GM12878 (cell line): ENCODE measurements around the gene HSPA2. TPM values are rescaled to one million over a fixed set of nuclear protein-coding genes. Genes with fewer than 3 reads are reported as not detected.
A peak's percentile ranks its signal among the peaks of the same experiment; 100 is the strongest.

Experiments used
- BHLHE40 ChIP-seq, 2 experiments: fragments of 450-650 bp in 1 of 2; IDR thresholded peaks; 2 replicates each; pipeline ENCODE4 v1.6.1; 2011 to 2017; ENCODE audit warnings: low read depth in 2 of 2, borderline replicate concordance in 1 of 2, improper control_type of control experiment in 1 of 2, low read length in 1 of 2, mild to moderate bottlenecking in 1 of 2
- CUX1 ChIP-seq: IDR thresholded peaks from 2 replicates; pipeline ENCODE4 v1.6.1; 2012; ENCODE audit warnings: improper control_type of control experiment, low read depth, low read length; ENCODE audit not compliant: insufficient replicate concordance
- E2F4 ChIP-seq: IDR thresholded peaks from 2 replicates; pipeline ENCODE4 v1.6.1; 2012; ENCODE audit warnings: low read depth, low read length, improper control_type of control experiment
- EGR1 ChIP-seq, 2 experiments: IDR thresholded peaks; 1 replicate in 1 of 2; 2 replicates in 1 of 2; pipeline ENCODE4 v1.6.1; 2011 to 2012; ENCODE audit warnings: low read depth in 2 of 2, low read length in 2 of 2, borderline replicate concordance in 1 of 2, mild to moderate bottlenecking in 1 of 2, moderate library complexity in 1 of 2
- EP300 ChIP-seq, 2 experiments: fragments of 150-350 bp in 1 of 2; IDR thresholded peaks; 2 replicates each; pipeline ENCODE4 v1.6.1; 2011 to 2012; ENCODE audit warnings: low read depth in 2 of 2, low read length in 2 of 2, borderline replicate concordance in 1 of 2, improper control_type of control experiment in 1 of 2, inconsistent platforms in 1 of 2; ENCODE audit not compliant: control insufficient read depth in 1 of 2
- JUND ChIP-seq: IDR thresholded peaks from 2 replicates; pipeline ENCODE4 v1.6.1; 2012; ENCODE audit warnings: low read depth, mild to moderate bottlenecking, low read length, improper control_type of control experiment, moderate library complexity
- PML ChIP-seq: IDR thresholded peaks from 2 replicates; pipeline ENCODE4 v1.6.1; 2012; ENCODE audit warnings: low read length, inconsistent platforms
- RB1 ChIP-seq: fragments of 450-650 bp; formaldehyde crosslinking; IDR thresholded peaks from 2 replicates; pipeline ENCODE4 v1.6.1; 2017; ENCODE audit warnings: mild to moderate bottlenecking, borderline replicate concordance
- STAT1 ChIP-seq: fragments of 450-650 bp; conservative IDR thresholded peaks from 2 replicates; pipeline ENCODE4 v1.6.1; 2014; ENCODE audit warnings: antibody characterized with exemption, mild to moderate bottlenecking
- TBL1XR1 ChIP-seq: IDR thresholded peaks from 2 replicates; pipeline ENCODE4 v1.6.1; 2012; ENCODE audit warnings: low read depth, low read length, improper control_type of control experiment
- TCF12 ChIP-seq: IDR thresholded peaks from 2 replicates; pipeline ENCODE4 v1.6.1; 2011; ENCODE audit warnings: low read depth, mild to moderate bottlenecking, low read length
- ZNF207 ChIP-seq: fragments of 450-650 bp; IDR thresholded peaks from 2 replicates; pipeline ENCODE4 v1.6.1; 2014; ENCODE audit warnings: antibody characterized with exemption, mild to moderate bottlenecking, borderline replicate concordance
- ZNF384 ChIP-seq: IDR thresholded peaks from 2 replicates; pipeline ENCODE4 v1.6.1; 2012; ENCODE audit warnings: low read depth, mild to moderate bottlenecking, low read length, improper control_type of control experiment, borderline replicate concordance
- polyA plus RNA-seq, 11 experiments: library from polyadenylated mRNA; depleted of rRNA in 4 of 11; unstranded in 6 of 11; stranded (reverse) in 5 of 11; fragments of >200 nt; fragmentation: Nextera tagmentation in 4 of 11; fragmentation: Illumina TruSeq in 1 of 11; extraction: Ambion mirVana in 4 of 11; extraction: Trizol in 1 of 11; gene quantifications; 1 replicate in 1 of 11; 2 replicates in 10 of 11; pipeline versions ENCODE4 v1.2.1 to v1.2.3, GENCODE V29; 2011 to 2016; ENCODE audit warnings: inconsistent platforms in 2 of 11, missing spikeins in 2 of 11, low read depth in 1 of 11
- total RNA-seq, 4 experiments: library from RNA; depleted of rRNA in 3 of 4; stranded (reverse); fragments of >200 nt in 3 of 4; fragmentation: Illumina TruSeq in 1 of 4; extraction: Trizol in 1 of 4; gene quantifications; 2 replicates each; pipeline versions ENCODE4 v1.2.1 to v1.2.3, GENCODE V29; 2013 to 2021
- TF ChIP-seq, protein P1 (sequence below): fragments of 450-650 bp; IDR thresholded peaks from 2 replicates; pipeline ENCODE4 v1.6.1; 2014; ENCODE audit warnings: mild to moderate bottlenecking
- TF ChIP-seq, protein P2 (sequence below): fragments of 450-650 bp; IDR thresholded peaks from 2 replicates; pipeline ENCODE4 v1.6.1; 2017; ENCODE audit warnings: mild to moderate bottlenecking
- TF ChIP-seq, protein P3 (sequence below): IDR thresholded peaks from 2 replicates; pipeline ENCODE4 v1.6.1; 2011; ENCODE audit warnings: low read depth, low read length, improper control_type of control experiment, borderline replicate concordance

HSPA2 gene
- total and polyA plus RNA-seq, 10 of the 15 experiments (the other 5 are each of a cell fraction or from before 2014, with no cell fraction given): 0.02 to 1.2 (median 0.65) TPM

DNA sequence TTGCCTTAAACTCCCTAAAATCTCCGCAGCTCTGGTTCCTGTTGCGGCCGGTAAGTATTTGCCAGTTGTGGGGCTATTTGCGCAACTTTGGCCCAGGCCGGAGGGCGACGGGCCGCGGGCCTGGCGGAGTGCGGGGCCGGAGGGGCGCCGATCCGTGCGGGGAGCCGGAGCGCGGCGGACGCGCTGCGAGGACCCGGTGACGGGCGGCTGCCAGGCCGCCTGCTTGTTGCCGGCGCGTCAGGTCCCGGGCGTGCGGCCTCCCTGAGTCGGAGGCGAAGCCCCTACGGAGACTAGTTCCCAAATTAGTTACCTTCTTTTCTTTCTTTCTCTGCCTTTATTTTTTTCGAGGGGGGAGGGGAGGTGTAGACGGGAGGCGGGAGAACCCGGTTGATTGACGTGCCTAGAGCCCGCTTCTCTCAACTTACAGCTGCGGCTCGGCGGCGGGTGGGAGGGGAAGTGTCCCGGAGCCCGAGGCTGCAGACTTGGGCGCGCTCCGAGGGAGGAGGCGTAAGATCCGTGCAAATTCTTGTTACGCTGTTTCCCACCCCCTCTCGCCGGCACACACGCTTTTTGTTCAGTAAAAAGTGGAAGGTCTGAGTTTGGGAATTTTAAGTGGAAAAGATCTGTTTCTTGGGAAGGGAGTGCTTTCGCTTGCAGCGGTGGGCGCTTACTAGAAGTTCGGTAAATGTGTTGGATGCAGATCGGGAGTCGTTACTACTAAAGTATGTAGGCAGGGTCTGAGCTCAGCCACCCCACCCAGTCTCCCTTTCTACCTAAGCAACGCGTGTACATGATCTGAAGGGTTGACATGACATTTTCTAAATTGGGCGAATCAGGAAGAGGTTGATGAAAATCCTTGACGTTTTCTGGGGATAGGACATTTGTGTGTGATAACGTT is 35.4 kb upstream of the HSPA2 start (continued):
- TF ChIP-seq, protein P1, sequence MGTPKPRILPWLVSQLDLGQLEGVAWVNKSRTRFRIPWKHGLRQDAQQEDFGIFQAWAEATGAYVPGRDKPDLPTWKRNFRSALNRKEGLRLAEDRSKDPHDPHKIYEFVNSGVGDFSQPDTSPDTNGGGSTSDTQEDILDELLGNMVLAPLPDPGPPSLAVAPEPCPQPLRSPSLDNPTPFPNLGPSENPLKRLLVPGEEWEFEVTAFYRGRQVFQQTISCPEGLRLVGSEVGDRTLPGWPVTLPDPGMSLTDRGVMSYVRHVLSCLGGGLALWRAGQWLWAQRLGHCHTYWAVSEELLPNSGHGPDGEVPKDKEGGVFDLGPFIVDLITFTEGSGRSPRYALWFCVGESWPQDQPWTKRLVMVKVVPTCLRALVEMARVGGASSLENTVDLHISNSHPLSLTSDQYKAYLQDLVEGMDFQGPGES: no peak
- TF ChIP-seq, protein P2, sequence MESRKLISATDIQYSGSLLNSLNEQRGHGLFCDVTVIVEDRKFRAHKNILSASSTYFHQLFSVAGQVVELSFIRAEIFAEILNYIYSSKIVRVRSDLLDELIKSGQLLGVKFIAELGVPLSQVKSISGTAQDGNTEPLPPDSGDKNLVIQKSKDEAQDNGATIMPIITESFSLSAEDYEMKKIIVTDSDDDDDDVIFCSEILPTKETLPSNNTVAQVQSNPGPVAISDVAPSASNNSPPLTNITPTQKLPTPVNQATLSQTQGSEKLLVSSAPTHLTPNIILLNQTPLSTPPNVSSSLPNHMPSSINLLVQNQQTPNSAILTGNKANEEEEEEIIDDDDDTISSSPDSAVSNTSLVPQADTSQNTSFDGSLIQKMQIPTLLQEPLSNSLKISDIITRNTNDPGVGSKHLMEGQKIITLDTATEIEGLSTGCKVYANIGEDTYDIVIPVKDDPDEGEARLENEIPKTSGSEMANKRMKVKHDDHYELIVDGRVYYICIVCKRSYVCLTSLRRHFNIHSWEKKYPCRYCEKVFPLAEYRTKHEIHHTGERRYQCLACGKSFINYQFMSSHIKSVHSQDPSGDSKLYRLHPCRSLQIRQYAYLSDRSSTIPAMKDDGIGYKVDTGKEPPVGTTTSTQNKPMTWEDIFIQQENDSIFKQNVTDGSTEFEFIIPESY: peak; percentile 8; the same call in 1 of the 2 replicates
- TF ChIP-seq TBL1XR1 (no peak), PML (0 out of 2 replicates have a peak, but pooled peaks have one; percentile 20), ZNF207 (peak; percentile 32; the same call in 1 of the 2 replicates), EGR1 (IDR thresholded peaks at IDR 0.05; ENCODE audit: borderline replicate concordance in 1 of 2, low read depth in 2 of 2, low read length in 2 of 2) (0 out of 3 replicates have a peak, but pooled peaks of 1 of the 2 experiments have one; percentile 7), STAT1 (peak; percentile 20; the same call in 1 of the 2 replicates), TCF12 (no peak; the same call in 1 of the 2 replicates), ZNF384 (peak; percentile 76; the same call in 1 of the 2 replicates), CUX1 (no peak), BHLHE40 (IDR thresholded peaks at IDR 0.05; ENCODE audit: borderline replicate concordance in 1 of 2, low read depth in 2 of 2, low read length in 1 of 2) (peak in 1 of 2 experiments; percentile 34; a peak in 1 of 4 replicates), EP300 (IDR thresholded peaks at IDR 0.05; ENCODE audit: borderline replicate concordance in 1 of 2, control insufficient read depth in 1 of 2, low read depth in 2 of 2, low read length in 2 of 2) (peak in 1 of 2 experiments; percentile 36; a peak in 1 of 4 replicates), JUND (no peak), RB1 (peak; percentile 71; the same call in 1 of the 2 replicates), E2F4 (0 out of 2 replicates have a peak, but pooled peaks have one; percentile 47)
- TF ChIP-seq, protein P3, sequence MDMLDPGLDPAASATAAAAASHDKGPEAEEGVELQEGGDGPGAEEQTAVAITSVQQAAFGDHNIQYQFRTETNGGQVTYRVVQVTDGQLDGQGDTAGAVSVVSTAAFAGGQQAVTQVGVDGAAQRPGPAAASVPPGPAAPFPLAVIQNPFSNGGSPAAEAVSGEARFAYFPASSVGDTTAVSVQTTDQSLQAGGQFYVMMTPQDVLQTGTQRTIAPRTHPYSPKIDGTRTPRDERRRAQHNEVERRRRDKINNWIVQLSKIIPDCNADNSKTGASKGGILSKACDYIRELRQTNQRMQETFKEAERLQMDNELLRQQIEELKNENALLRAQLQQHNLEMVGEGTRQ: no peak
